AG04450 (cell line): ENCODE results near the gene RFTN1. TPM values are rescaled to one million over a fixed set of nuclear protein-coding genes. Genes with fewer than 3 reads are reported as not detected.

Source experiments
- CTCF ChIA-PET: fragments of 300-600, 350-600 bp; formaldehyde crosslinking; extraction: SDS; loops from one replicate; lab custom pipeline; 2022; ENCODE audit warnings: antibody characterized with exemption, inconsistent platforms; lab: Charles Lee
- POLR2A ChIA-PET: fragments of 350-600 bp; formaldehyde crosslinking; extraction: SDS; loops from one replicate; lab custom pipeline; 2021; ENCODE audit warnings: antibody characterized with exemption, inconsistent platforms; lab: Yijun Ruan, JAX
- DNase-seq: peaks from one replicate; pipeline ENCODE4 v3.0.0-alpha.2; 2011; ENCODE audit warnings: low read depth, low spot score
- H3K27ac ChIP-seq: one replicate; pipeline ENCODE4 v1.5.1; 2012; ENCODE audit warnings: low read depth, low read length, control low read depth
- H3K27me3 ChIP-seq: one replicate; pipeline ENCODE4 v1.6.0; 2012; ENCODE audit warnings: low read length; ENCODE audit not compliant: control insufficient read depth, insufficient read depth
- H3K4me3 ChIP-seq: 2 replicates; pipeline ENCODE4 v1.5.1; 2011; ENCODE audit warnings: mild to moderate bottlenecking, low read depth, low read length, control low read depth
- H3K9me3 ChIP-seq: 2 replicates; pipeline ENCODE4 v1.5.1; 2012; ENCODE audit warnings: low read length; ENCODE audit not compliant: control insufficient read depth, insufficient read depth
- polyA plus RNA-seq: library from polyadenylated mRNA; depleted of rRNA; stranded (reverse); fragments of >200 nt; gene quantifications from 2 replicates; pipeline ENCODE4 v1.2.3, GENCODE V29; 2011
- TF ChIP-seq, protein P1 (sequence below): IDR thresholded peaks from 2 replicates; pipeline ENCODE4 v1.5.1; 2011; ENCODE audit warnings: low read depth, low read length, control low read depth, inconsistent platforms

RFTN1 gene
- polyA plus RNA-seq, 1 experiment = 97.3 TPM

DNA sequence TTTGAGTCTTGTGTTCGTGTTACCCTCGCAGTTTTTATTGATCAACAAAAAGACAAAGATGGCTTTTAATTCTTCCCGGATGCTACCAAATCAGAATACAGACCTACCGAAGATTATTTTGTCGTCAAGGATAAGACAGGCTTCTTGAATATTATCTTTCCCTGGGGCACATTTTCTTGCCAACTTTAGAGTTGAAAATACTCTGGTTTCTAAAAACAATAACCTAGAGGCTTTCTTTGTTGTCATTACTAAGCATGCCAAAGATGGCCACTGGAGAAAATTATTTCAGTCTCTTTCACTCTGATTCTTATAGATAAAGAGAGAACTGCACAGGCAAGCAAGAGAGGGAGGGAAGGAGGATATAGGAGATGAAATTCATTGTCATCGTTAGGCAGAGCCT, 214.6 kb downstream of the RFTN1 start:
- Histone ChIP-seq H3K27ac (no peak overlapping the region), H3K4me3 (no peak overlapping the region), H3K9me3 (peaks cover 3% of the 10 kb centered on the region; the same call in 1 of the 2 replicates), H3K27me3 (no peaks in the 10 kb centered on the region)
- TF ChIP-seq, protein P1, sequence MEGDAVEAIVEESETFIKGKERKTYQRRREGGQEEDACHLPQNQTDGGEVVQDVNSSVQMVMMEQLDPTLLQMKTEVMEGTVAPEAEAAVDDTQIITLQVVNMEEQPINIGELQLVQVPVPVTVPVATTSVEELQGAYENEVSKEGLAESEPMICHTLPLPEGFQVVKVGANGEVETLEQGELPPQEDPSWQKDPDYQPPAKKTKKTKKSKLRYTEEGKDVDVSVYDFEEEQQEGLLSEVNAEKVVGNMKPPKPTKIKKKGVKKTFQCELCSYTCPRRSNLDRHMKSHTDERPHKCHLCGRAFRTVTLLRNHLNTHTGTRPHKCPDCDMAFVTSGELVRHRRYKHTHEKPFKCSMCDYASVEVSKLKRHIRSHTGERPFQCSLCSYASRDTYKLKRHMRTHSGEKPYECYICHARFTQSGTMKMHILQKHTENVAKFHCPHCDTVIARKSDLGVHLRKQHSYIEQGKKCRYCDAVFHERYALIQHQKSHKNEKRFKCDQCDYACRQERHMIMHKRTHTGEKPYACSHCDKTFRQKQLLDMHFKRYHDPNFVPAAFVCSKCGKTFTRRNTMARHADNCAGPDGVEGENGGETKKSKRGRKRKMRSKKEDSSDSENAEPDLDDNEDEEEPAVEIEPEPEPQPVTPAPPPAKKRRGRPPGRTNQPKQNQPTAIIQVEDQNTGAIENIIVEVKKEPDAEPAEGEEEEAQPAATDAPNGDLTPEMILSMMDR = no peak
- ChIA-PET CTCF (no interaction called here), POLR2A (no interaction called here)
- DNase-seq = no peak

DNA sequence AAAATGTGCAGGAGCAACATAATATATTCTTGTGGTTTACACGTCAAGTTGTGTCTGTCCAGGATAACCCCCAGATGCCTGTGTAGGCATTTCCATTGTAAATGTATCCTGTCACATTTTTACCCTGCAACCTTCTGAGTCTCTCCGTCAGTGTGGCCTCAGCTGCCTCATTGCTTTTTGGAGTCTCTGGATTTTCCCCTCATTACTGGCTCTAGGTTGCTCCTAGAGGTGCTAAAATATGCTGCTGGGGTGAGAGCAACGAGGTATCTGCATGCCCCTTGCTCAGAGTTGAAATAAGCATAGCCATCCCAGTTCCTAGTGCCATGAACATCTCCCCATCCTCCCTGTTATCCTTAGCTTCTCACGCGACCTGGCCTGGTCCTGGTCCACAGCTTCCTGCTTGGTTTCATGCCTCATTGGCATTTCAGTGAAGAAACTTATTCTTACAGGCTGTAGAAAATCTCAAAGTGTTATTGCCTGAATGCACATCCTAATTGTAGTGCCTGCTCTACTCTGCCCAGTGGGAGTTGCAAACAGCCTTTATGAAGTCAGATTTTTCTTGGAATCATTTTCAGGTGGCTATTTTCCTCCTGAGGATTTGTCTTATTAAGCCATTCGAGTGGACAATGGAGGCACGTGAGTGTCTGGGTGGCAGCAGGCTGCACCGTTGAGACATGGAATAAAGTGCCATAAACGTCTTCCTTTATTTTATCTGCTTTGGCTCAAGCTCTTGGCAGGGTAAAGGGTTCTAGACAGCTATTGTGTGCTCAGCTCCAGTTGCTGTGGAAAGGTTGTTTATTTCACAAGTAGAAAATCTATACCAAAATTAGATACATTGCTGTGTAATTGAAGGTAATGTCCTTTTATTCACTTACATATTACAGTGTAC, 215.3 kb downstream of the RFTN1 start:
- DNase-seq = no peak
- TF ChIP-seq, protein P1 = no peak
- no peaks in the 10 kb centered on the region for H3K27me3 ChIP-seq
- no peak overlapping the region for H3K27ac ChIP-seq
- peaks cover 3% of the 10 kb centered on the region; the same call in 1 of the 2 replicates for H3K9me3 ChIP-seq
- no peak overlapping the region for H3K4me3 ChIP-seq
- ChIA-PET POLR2A (no interaction called here), CTCF (interaction anchor here (0.6 kb wide), 1 partner anchor 833 kb away, joined by 3 read pairs; no protein-coding TSS in a partner anchor)

DNA sequence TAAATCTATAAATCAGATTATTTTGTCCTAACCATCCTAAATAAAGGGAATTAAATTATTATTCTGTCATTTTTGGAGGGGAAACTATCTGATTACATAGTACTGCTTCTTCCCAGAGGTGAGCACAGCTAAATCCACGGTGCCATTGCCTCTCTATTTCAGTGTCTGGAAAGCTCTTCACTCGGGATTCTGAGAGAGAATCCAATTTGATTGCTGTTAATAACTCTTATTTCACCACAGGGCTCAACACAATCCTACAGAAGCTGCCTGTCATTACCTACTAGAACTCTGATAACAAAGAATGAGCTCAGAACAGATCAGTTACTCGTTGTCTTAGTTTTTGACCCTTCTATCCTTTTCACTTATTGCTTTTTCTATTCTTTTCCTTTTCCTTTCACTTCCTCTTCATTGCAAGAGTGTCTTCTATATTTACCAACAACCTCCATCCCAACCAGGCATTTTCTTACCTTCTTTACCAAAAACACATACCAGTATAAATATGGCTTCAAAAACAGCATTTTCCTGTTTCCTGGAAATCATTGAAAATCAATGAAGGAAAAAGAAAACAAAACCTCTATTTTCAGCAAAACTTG, 218.1 kb downstream of the RFTN1 start:
- TF ChIP-seq, protein P1 = no peak
- no peak overlapping the region for H3K27ac ChIP-seq
- ChIA-PET CTCF (interaction anchor here (0.6 to 2.5 kb wide), 5 partner anchors 10 to 255 kb away, joined by 3 to 9 read pairs (median 5); no protein-coding TSS in a partner anchor), POLR2A (no interaction called here)
- DNase-seq = no peak
- H3K27me3 ChIP-seq = no peaks in the 10 kb centered on the region
- H3K9me3 ChIP-seq = peaks cover 3% of the 10 kb centered on the region; the same call in 1 of the 2 replicates
- H3K4me3 ChIP-seq = no peak overlapping the region

- POLR2A ChIA-PET = no interaction called here
- TF ChIP-seq, protein P1 = no peak
- CTCF ChIA-PET = interaction anchor here (0.6 to 2.5 kb wide), 5 partner anchors 9 to 255 kb away, joined by 3 to 9 read pairs (median 3); no protein-coding TSS in a partner anchor
These were observed 218.7 kb downstream of the RFTN1 start for GRCh38 chr3:16294844-16295243.

More at GRCh38 chr3:16294844-16295243, 218.7 kb downstream of the RFTN1 start:
- Histone ChIP-seq H3K27me3 (no peaks in the 10 kb centered on the region), H3K9me3 (peaks cover 3% of the 10 kb centered on the region; the same call in 1 of the 2 replicates), H3K27ac (no peak overlapping the region), H3K4me3 (no peak overlapping the region)
- DNase-seq = no peak
